NB4 (cell line): ENCODE data around the gene TMEM178B.

Experiments used
- DNase-seq: peaks from one replicate; pipeline ENCODE4 v3.0.0; 2010; ENCODE audit warnings: low read depth
- H3K4me3 ChIP-seq: one replicate; pipeline ENCODE4 v1.5.1; 2011; ENCODE audit warnings: mild to moderate bottlenecking, low read depth, low read length, moderate library complexity
- MYC ChIP-seq: IDR thresholded peaks from 2 replicates; pipeline ENCODE4 v1.6.1; 2011; ENCODE audit warnings: low read depth, low read length
- POLR2A ChIP-seq: IDR thresholded peaks from 2 replicates; pipeline ENCODE4 v1.6.1; 2011; ENCODE audit warnings: mild to moderate bottlenecking; ENCODE audit not compliant: insufficient read length; ENCODE audit errors: extremely low read depth
- TF ChIP-seq, protein P1 (sequence below): IDR thresholded peaks from 2 replicates; pipeline ENCODE4 v1.6.1; 2011; ENCODE audit warnings: low read depth, low read length
- TF ChIP-seq, protein P2 (sequence below): IDR thresholded peaks from one replicate; pipeline ENCODE4 v1.5.1; 2012; ENCODE audit warnings: low read depth, low read length

Gene TMEM178B

DNA sequence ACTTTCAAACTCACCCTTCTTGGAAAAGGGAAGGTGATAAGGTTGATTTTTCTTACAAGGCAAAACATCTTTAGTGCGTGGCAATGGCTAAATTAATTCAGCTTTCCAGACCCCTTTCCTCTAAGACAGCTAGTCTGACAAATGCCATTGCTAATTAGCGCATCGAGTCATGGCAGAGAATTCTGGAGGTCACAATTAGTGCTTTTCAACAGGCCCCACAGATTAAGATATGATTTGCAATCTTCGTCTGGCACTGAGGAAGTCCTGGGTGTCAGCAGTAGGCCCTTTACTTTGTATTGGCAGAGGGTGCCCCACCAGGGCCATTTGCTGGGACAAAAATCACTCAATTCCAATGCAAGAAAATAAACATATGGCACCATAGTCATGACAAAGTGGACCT is 288.1 kb downstream of the TMEM178B start:
- DNase-seq: no peak
- TF ChIP-seq MYC: no peak
- TF ChIP-seq, protein P1, sequence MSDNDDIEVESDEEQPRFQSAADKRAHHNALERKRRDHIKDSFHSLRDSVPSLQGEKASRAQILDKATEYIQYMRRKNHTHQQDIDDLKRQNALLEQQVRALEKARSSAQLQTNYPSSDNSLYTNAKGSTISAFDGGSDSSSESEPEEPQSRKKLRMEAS: no peak
- TF ChIP-seq, protein P2, sequence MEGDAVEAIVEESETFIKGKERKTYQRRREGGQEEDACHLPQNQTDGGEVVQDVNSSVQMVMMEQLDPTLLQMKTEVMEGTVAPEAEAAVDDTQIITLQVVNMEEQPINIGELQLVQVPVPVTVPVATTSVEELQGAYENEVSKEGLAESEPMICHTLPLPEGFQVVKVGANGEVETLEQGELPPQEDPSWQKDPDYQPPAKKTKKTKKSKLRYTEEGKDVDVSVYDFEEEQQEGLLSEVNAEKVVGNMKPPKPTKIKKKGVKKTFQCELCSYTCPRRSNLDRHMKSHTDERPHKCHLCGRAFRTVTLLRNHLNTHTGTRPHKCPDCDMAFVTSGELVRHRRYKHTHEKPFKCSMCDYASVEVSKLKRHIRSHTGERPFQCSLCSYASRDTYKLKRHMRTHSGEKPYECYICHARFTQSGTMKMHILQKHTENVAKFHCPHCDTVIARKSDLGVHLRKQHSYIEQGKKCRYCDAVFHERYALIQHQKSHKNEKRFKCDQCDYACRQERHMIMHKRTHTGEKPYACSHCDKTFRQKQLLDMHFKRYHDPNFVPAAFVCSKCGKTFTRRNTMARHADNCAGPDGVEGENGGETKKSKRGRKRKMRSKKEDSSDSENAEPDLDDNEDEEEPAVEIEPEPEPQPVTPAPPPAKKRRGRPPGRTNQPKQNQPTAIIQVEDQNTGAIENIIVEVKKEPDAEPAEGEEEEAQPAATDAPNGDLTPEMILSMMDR: no peak
- TF ChIP-seq POLR2A: no peak
- H3K4me3 ChIP-seq: no peak overlapping the region

DNA sequence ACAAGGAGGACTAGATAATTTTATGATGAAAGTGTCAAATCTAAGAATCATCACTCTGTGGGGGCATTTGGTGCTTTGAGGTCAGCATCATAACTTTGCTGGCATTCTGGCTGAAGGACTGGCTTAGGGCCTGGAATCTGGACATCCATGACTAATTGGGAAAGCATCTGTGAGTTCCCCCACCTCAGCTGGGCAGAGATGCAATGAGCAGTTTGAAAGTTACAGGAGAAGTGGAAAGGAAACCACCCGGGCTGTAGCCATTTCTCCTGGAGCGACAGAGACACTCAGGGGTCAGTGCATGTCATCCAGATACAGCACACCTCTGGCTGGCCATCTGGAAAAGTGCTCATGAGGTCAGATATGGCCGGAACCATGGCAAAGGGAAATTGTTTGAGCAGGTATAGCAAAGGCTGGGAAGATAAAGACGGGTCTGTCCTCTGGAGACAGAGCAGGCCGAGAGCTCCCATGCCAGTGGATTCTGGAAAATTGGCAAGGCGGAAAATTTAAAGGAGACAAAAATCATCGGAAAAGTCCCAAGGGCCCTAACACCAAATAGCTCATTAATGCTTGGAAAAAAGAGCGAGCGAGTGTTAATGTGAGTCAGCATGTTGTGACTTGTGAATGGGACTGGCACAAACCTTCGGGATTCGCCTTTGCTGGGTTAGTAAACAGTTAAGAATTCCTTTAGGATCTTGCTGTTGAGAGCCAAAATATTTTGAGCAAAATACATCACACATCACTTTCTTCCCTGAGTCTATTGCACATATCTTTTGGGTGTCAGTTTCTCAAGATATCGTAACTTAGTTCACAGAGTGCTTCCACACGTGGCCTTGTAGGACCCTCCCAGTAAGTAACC is 288.9 kb downstream of the TMEM178B start:
- TF ChIP-seq POLR2A: no peak
- TF ChIP-seq, protein P2: no peak
- no peak for TF ChIP-seq MYC
- TF ChIP-seq, protein P1: no peak
- no peak for DNase-seq
- H3K4me3 ChIP-seq: no peak overlapping the region

DNA sequence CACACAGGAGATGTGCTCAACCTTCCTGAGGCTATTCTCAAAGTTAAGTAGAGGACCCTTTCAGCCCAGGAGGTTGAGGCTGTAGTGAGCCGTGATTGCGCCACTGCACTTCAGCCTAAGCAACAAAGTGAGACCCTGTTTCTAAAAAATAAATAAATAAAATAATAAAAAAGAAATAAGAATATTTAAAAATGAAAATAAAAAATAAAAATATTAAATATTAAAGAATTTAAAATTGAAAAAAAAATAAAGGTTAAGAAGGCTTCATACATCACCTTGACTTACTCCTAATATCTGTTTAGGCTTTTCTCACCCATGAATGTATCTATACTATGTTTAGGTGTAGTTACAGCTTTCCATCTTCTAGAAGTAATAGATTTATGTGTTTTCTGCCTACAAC is 289.9 kb downstream of the TMEM178B start:
- TF ChIP-seq MYC: no peak
- TF ChIP-seq POLR2A: no peak
- TF ChIP-seq, protein P2: no peak
- H3K4me3 ChIP-seq: no peak overlapping the region
- no peak for DNase-seq

DNA sequence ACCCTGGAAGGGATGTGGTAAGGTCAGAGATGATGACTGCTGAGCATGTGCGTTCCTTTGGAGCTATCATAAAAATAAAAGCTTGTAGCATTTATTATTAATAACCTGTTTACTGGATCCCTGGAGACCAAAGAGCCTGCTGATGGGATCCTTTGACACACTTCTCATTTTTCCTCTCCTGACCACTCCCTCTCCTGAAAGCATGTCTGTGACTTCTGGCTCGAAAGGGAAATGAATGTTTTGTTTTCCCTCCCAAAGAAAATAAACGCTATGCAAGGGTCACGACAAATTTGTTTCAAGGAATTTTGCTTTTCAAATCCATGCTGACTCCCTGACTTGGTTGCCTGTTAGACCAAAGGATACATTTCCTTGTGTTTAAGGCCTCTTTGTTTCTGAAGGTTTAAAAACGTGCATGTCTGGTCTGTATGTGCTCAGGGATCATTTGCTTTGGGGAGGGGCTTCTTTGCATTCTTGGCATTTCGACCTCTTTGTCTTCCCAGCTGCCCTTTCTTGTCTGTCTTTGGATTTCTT is 292.3 kb downstream of the TMEM178B start:
- no peak overlapping the region for H3K4me3 ChIP-seq
- TF ChIP-seq, protein P1: no peak
- TF ChIP-seq MYC: no peak
- TF ChIP-seq, protein P2: no peak
- TF ChIP-seq POLR2A: no peak
- no peak for DNase-seq

DNA sequence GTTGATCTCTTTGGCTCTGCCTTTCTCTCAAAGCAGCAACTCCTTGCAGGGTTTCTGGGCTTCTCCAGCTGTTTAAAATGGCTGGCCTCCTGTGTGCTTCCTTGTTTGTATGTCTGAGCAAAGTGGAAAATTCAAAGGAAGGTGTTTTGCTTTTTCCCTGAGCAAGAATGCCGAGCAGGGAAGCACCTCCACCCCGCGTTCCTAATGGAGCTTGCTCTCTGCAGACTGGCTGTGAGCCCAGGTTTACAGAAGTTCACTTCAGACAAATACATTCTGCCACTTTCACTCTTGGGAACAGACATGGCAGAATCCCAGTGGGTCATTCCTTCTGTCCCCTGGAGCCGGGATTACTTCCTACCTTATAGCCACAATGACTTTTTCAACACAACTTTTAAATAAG is 295.6 kb downstream of the TMEM178B start:
- H3K4me3 ChIP-seq: no peak overlapping the region
- DNase-seq: no peak
- TF ChIP-seq MYC (no peak), POLR2A (no peak)
- TF ChIP-seq, protein P2: no peak
- TF ChIP-seq, protein P1: no peak
